H1 (cell line): ENCODE measurements around the gene COMMD7.

Experiments used
- HDAC2 ChIP-seq, 2 experiments: fragments of 300-600 bp in 1 of 2; sonication (generic) in 1 of 2; IDR thresholded peaks; 2 replicates each; pipeline ENCODE4 v1.6.1; 2011 to 2012; ENCODE audit warnings: low read depth in 2 of 2, low read length in 2 of 2, mild to moderate bottlenecking in 2 of 2, moderate library complexity in 2 of 2, borderline replicate concordance in 1 of 2, inconsistent platforms in 1 of 2
- TF ChIP-seq, protein P1 (sequence below): IDR thresholded peaks from 2 replicates; pipeline ENCODE4 v1.6.1; 2012; ENCODE audit warnings: inconsistent platforms

DNA sequence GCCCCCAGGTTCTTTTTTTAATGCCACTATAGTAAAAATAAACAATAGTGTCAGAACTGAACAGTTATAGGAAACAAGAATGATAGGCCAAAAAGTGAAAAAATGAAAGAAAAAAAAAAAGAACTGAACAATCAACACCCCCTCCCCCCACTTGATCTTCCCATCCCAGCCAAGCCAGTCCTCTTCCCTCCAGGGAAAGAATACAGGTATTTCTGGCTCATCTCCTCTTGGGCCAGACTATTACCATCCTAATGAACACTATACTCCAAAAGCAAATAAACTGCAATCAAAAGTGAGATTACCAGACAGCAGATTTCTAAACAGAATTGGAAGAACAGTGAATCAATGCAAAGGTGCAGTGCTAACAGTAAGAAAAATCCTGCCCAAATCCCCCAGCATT lies 48.2 kb downstream of the COMMD7 start:
- TF ChIP-seq, protein P1, sequence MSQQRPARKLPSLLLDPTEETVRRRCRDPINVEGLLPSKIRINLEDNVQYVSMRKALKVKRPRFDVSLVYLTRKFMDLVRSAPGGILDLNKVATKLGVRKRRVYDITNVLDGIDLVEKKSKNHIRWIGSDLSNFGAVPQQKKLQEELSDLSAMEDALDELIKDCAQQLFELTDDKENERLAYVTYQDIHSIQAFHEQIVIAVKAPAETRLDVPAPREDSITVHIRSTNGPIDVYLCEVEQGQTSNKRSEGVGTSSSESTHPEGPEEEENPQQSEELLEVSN: no peak
- TF ChIP-seq HDAC2 (IDR thresholded peaks at IDR 0.05; ENCODE audit: borderline replicate concordance in 1 of 2, low read depth in 2 of 2, low read length in 2 of 2): no peak
